Esophagus squamous epithelium (tissue), 4 donors: Measurements from ENCODE around the gene CDC25C.

Source experiments
- CTCF ChIP-seq, 6 experiments: fragments of 450-650 bp in 4 of 6; fragments of 200-600 bp in 2 of 6; sonication (generic) in 2 of 6; IDR thresholded peaks; one replicate each; pipeline ENCODE4 v1.5.1; 2016 to 2019; ENCODE audit warnings: antibody characterized with exemption in 6 of 6, mild to moderate bottlenecking in 4 of 6, moderate library complexity in 4 of 6
- POLR2A ChIP-seq, 4 donors: fragments of 450-650 bp; IDR thresholded peaks; one replicate each; pipeline ENCODE4 v1.6.1; 2017; ENCODE audit warnings: antibody characterized with exemption in 4 of 4, mild to moderate bottlenecking in 4 of 4, moderate library complexity in 3 of 4

GRCh38 chr5:138272681-138273080, 58.9 kb downstream of the CDC25C start:
- no peak for TF ChIP-seq POLR2A (IDR thresholded peaks at IDR 0.05)
- TF ChIP-seq CTCF (IDR thresholded peaks at IDR 0.05): no peak
